ENCODE measurements around the gene RBPJL. TPM values are rescaled to one million over a fixed set of nuclear protein-coding genes. Genes with fewer than 3 reads are reported as not detected.

Gene RBPJL
- total and polyA plus RNA-seq, 2 of the 8 experiments (the other 6 are each of a cell fraction or from before 2014, with no cell fraction given) = 0.67 to 1.3 TPM

GRCh38 chr20:45257711-45258110 is 48.9 kb upstream of the RBPJL start:
- WGBS, 2 experiments (ENCODE audit: extremely low coverage in 1 of 2, insufficient coverage in 1 of 2, insufficient read length in 1 of 2, insufficient replicate concordance in 2 of 2, low coverage in 1 of 2, low lambda C conversion rate in 2 of 2, missing lambda C conversion rate in 1 of 2) = 88% methylated on average over 7 of the region's 7 CpGs; no CpG with 5 or more reads in 1 of the 2 experiments
- FAIRE-seq = no peak
- no peak overlapping the region for H4K91ac ChIP-seq (replicated peaks; ENCODE audit: insufficient read length, low read length)

More at GRCh38 chr20:45257711-45258110, 48.9 kb upstream of the RBPJL start:
- no peak overlapping the region for H3K4me2 ChIP-seq (ENCODE audit: insufficient read depth in 1 of 2, low read depth in 2 of 2, low read length in 2 of 2)
- ChIA-PET POLR2A (ENCODE audit: partially characterized antibody) (no interaction called here), CTCF (ENCODE audit: partially characterized antibody) (interaction anchor here (1.5 to 2.9 kb wide), 2 partner anchors 33 to 36 kb away, joined by 3 to 14 read pairs; no protein-coding TSS in a partner anchor)
- no peak overlapping the region for H3K56ac ChIP-seq (replicated peaks; ENCODE audit: insufficient read length, low read depth, low read length)
- no peak overlapping the region for H2BK15ac ChIP-seq (ENCODE audit: low read length)
- H3K9me3 ChIP-seq (ENCODE audit: insufficient read depth in 2 of 2, low read depth in 1 of 2, low read length in 1 of 2) = no peaks in the 10 kb centered on the region
- no peaks in the 10 kb centered on the region for H3K23me2 ChIP-seq (ENCODE audit: low read depth, low read length)
- no peak for TF ChIP-seq SUZ12 (IDR thresholded peaks at IDR 0.05; ENCODE audit: low read length)
- TF ChIP-seq TCF12 (IDR thresholded peaks at IDR 0.05; ENCODE audit: low read depth, low read length) = no peak
- TF ChIP-seq ASH2L (IDR thresholded peaks at IDR 0.05; ENCODE audit: low read length) = no peak
- TF ChIP-seq SRF (IDR thresholded peaks at IDR 0.05; ENCODE audit: low read depth, low read length) = no peak
- TF ChIP-seq CHD2 (IDR thresholded peaks at IDR 0.05; ENCODE audit: low read length) = no peak
- TF ChIP-seq TAF7 (optimal IDR thresholded peaks at IDR 0.05; ENCODE audit: borderline replicate concordance, low read depth, low read length) = no peak
- no peak for TF ChIP-seq SP1 (IDR thresholded peaks at IDR 0.05; ENCODE audit: low read depth, low read length)
- no peaks in the 10 kb centered on the region for H4K20me1 ChIP-seq (replicated peaks in 1 of 2; ENCODE audit: control insufficient read depth in 1 of 2, insufficient read depth in 2 of 2, low read length in 2 of 2)
- peaks cover 0 to 6% (median 3%) of the 10 kb centered on the region in 4 experiments; a peak in 5 of 7 replicates for H3K4me1 ChIP-seq (replicated peaks in 1 of 4; ENCODE audit: control insufficient read depth in 3 of 4, insufficient read depth in 4 of 4, low read length in 3 of 4)
- no peaks in the 10 kb centered on the region for H3K79me2 ChIP-seq (ENCODE audit: control insufficient read depth in 1 of 2, insufficient read depth in 2 of 2, low read length in 2 of 2)
- H3K14ac ChIP-seq (ENCODE audit: insufficient read length) = no peak overlapping the region
- no peaks in the 10 kb centered on the region for H3K36me3 ChIP-seq (ENCODE audit: control insufficient read depth in 2 of 4, insufficient read depth in 4 of 4, low read length in 3 of 4)
- no peak overlapping the region for H3K18ac ChIP-seq (ENCODE audit: extremely low read depth, low read length)
- H3K4me3 ChIP-seq (ENCODE audit: extremely low read depth in 1 of 4, insufficient read depth in 2 of 4, low read depth in 3 of 4, low read length in 4 of 4) = no peak overlapping the region
- H2BK20ac ChIP-seq (ENCODE audit: low read length) = no peak overlapping the region
- no peak overlapping the region for H3K9ac ChIP-seq (replicated peaks in 1 of 4; ENCODE audit: extremely low read depth in 1 of 4, low read depth in 3 of 4, low read length in 3 of 4)
- no peaks in the 10 kb centered on the region for H3K79me1 ChIP-seq (ENCODE audit: low read depth, low read length)
- no peak overlapping the region for H2BK120ac ChIP-seq (replicated peaks; ENCODE audit: low read depth, low read length)
- no peak overlapping the region for H3K27ac ChIP-seq (ENCODE audit: low read depth, low read length)
- DNase-seq (ENCODE audit: low read depth in 1 of 2, low spot score in 2 of 2) = no peak
- no peak overlapping the region for H2BK5ac ChIP-seq (ENCODE audit: low read depth, low read length)
- H4K5ac ChIP-seq (ENCODE audit: insufficient read length, low read depth, low read length) = no peak overlapping the region
- no peak overlapping the region for H2AK5ac ChIP-seq (ENCODE audit: low read depth, low read length)
- H4K8ac ChIP-seq (ENCODE audit: extremely low read depth, insufficient read depth, low read length) = no peak overlapping the region
- no peak overlapping the region for H3K4ac ChIP-seq (replicated peaks; ENCODE audit: insufficient read length, low read depth, low read length)
- H3K23ac ChIP-seq (ENCODE audit: insufficient read length) = no peak overlapping the region
- no peak overlapping the region for H2BK12ac ChIP-seq (ENCODE audit: low read depth, low read length)
- H2AFZ ChIP-seq (ENCODE audit: low read length) = no peak overlapping the region
- H3K27me3 ChIP-seq (replicated peaks in 1 of 4; ENCODE audit: control insufficient read depth in 3 of 4, extremely low read depth in 1 of 4, insufficient read depth in 3 of 4, low read length in 3 of 4) = no peaks in the 10 kb centered on the region; a peak in 1 of 7 replicates
